Heart left ventricle (tissue), 13 donors: ENCODE results near the gene SNIP1.

ENCODE experiments used
- POLR2A ChIP-seq, 2 donors: fragments of 450-650 bp; IDR thresholded peaks; one replicate each; pipeline ENCODE4 v1.6.1; 2017; ENCODE audit warnings: antibody characterized with exemption in 2 of 2, mild to moderate bottlenecking in 2 of 2, moderate library complexity in 2 of 2
- TF ChIP-seq, protein P1 (sequence below), 12 donors: fragments of 200-600 bp; sonication (generic) in 4 of 12; IDR thresholded peaks; one replicate each; pipeline versions ENCODE4 v1.5.0 to v1.8.0; 2018 to 2022; ENCODE audit warnings: antibody characterized with exemption in 12 of 12, mild to moderate bottlenecking in 5 of 12
- donor health status: ischemic (EF 13 %, LVEDD 7.1; RV severe dilation, severe dysfunction).
- donor health status: DM: no; HTN: yes; CAD: no.
- donor health status: DM: no; HTN: no; CAD: no.
- donor health status: ischemic (EF 25% LVEDD 6.9; RV normal size, moderate dysfunction).
- donor health status: ischemic (EF 25% LVEDD 5.7; RV mildly dilated, moderate dysfunction).
- donor health status: ischemic (EF 35%, LVEDD 5.7; RV mildly dilated, moderate dysfunction).
- donor health status: nonischemic (EF 11% LVEDD 7.7; RV severe dilation, severe dysfunction).
- donor health status: DM: yes; HTN: yes; CAD: no.
- donor health status: PGD.
- donor health status: ischemic (EF 29% LVEDD 5.4; RV normal size, mild dysfunction).
- donor health status: nonischemic (EF 23%, LVEDD 6.1; RV moderate dilation, normal function).

DNA sequence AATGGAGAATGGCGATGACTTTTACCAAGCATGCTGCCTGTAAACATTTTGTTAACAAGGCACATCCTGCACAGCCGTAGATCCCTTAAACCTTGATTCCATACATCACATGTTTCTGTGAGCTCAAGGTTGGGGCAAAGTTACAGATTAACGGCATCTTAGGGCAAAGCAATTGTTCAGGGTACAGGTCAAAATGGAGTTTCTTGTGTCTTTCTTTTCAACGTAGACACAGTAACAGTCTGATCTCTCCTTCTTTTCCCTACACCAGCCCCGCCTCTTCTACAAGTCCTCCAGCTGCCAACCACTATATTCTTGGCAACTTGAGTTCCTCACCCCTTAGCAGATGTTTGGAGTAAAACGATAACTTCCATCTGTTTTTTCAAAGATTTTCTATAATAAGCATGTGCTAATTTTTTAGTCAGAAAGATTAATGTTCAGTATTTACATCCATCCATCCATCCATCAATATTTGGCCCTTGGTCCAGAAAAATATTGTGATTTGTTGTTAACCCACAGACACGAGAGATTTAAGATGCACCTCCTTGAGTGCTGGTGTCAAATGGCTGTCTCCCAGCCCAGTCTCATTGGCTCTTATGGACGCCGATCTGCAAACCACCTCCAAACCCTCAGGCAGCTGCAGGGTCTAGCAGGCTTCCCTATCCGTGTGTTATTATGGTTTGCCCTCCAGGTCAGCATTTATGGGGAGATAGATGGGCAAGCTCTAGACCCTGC, 6.5 kb upstream of the SNIP1 start:
- no peak for TF ChIP-seq POLR2A (IDR thresholded peaks at IDR 0.05)
- TF ChIP-seq, protein P1, sequence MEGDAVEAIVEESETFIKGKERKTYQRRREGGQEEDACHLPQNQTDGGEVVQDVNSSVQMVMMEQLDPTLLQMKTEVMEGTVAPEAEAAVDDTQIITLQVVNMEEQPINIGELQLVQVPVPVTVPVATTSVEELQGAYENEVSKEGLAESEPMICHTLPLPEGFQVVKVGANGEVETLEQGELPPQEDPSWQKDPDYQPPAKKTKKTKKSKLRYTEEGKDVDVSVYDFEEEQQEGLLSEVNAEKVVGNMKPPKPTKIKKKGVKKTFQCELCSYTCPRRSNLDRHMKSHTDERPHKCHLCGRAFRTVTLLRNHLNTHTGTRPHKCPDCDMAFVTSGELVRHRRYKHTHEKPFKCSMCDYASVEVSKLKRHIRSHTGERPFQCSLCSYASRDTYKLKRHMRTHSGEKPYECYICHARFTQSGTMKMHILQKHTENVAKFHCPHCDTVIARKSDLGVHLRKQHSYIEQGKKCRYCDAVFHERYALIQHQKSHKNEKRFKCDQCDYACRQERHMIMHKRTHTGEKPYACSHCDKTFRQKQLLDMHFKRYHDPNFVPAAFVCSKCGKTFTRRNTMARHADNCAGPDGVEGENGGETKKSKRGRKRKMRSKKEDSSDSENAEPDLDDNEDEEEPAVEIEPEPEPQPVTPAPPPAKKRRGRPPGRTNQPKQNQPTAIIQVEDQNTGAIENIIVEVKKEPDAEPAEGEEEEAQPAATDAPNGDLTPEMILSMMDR (IDR thresholded peaks at IDR 0.05) = no peak
